A549 treated with DMSO at 1 μM for 4 hours (cell line): ENCODE data around the gene SYCP1. TPM values are rescaled to one million over a fixed set of nuclear protein-coding genes. Genes with fewer than 3 reads are reported as not detected.

Experiments used
- total RNA-seq: library from RNA; stranded (reverse); fragments of 200-300 nt; extraction: Qiagen RNA extraction; gene quantifications from 5 replicates; pipeline ENCODE4 v1.2.3, GENCODE V29; 2022; ENCODE audit warnings: low read depth

Gene SYCP1, protein sequence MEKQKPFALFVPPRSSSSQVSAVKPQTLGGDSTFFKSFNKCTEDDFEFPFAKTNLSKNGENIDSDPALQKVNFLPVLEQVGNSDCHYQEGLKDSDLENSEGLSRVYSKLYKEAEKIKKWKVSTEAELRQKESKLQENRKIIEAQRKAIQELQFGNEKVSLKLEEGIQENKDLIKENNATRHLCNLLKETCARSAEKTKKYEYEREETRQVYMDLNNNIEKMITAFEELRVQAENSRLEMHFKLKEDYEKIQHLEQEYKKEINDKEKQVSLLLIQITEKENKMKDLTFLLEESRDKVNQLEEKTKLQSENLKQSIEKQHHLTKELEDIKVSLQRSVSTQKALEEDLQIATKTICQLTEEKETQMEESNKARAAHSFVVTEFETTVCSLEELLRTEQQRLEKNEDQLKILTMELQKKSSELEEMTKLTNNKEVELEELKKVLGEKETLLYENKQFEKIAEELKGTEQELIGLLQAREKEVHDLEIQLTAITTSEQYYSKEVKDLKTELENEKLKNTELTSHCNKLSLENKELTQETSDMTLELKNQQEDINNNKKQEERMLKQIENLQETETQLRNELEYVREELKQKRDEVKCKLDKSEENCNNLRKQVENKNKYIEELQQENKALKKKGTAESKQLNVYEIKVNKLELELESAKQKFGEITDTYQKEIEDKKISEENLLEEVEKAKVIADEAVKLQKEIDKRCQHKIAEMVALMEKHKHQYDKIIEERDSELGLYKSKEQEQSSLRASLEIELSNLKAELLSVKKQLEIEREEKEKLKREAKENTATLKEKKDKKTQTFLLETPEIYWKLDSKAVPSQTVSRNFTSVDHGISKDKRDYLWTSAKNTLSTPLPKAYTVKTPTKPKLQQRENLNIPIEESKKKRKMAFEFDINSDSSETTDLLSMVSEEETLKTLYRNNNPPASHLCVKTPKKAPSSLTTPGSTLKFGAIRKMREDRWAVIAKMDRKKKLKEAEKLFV
- not detected in 5 replicates for total RNA-seq

DNA sequence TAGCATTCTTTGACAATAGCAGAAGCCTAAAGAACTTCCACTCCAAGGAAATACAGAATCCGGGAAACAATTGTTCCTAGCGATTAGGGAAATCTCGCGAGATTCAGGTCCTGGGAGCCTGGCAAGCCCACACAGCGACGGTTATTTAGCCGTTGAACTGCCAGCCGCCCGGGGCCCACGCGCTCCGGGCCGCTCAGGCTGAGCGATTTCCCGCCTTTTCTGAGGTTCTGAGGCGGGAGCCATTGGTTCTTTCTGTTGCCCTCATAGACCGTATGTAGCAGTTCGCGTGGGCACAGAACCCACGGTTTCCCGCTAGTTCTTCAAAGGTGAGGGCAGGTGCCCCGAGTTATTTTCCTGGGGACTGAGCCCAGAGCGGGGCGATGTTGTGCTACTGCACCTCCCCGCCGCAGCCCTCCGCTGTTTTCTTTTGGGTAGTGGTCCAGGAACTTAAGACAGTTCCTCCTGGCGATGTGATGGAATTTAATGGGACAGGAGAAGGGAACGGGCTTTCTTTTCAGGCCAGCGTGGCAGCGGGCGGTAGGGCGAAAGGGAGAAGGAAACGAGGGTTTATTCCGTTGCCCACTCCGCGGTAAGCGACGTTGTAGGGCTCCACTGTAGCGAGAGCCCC lies at the start of gene SYCP1:
Gene SYCP1, plus strand, starts transcription at position 171 of the 628 bp plus-strand sequence. CDS start 602 bp downstream, outside the sequence.

DNA sequence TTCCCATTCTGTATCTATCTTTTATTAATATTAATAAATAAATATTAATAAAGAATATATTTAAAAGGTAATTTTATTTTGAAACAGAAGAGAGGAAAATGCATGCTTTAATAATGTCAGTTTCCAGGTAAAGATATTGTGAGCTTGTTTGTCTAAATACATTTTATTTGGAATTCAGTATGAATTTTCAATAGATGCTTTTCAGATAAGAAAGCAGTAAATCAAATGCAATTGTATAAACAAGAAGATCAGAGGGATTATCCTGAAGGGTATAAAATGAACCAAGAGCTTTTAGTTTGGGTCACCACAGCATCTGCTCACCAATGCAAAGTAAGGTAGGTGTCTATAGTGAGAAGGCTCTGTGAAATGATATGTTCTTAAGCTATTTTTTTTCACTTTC lies 174.9 kb downstream of the SYCP1 start, which contains the start of gene TSHB:
Gene TSHB, plus strand, starts transcription at position 301 of the 400 bp plus-strand sequence. CDS start 3,537 bp downstream, outside the sequence.

Other genes starting within 250 kb of the SYCP1 start
- 0.28 to 0.72 TPM (median 0.41 TPM) in 5 replicates for gene DENND2C, start 184.8 kb upstream of the SYCP1 start, total RNA-seq
- not detected in 5 replicates for gene AMPD1, start 159.3 kb upstream of the SYCP1 start, total RNA-seq
- gene NRAS, start 138.1 kb upstream of the SYCP1 start, total RNA-seq = 27.3 to 37.2 TPM (median 31.9 TPM) in 5 replicates
- 128 to 163 TPM (median 146 TPM) in 5 replicates for gene CSDE1, start 96.9 kb upstream of the SYCP1 start, total RNA-seq
- gene SIKE1, start 74.2 kb upstream of the SYCP1 start, total RNA-seq = 15.5 to 21.7 TPM (median 18.2 TPM) in 5 replicates
- gene TSHB, start 175.0 kb downstream of the SYCP1 start, total RNA-seq = not detected in 5 replicates
- 0.80 to 1.8 TPM (median 1.0 TPM) in 5 replicates for gene TSPAN2, start 234.6 kb downstream of the SYCP1 start, total RNA-seq